ENCODE measurements around the gene ERCC1.

Gene ERCC1

GRCh38 chr19:45395821-45396617, 27.7 kb downstream of the ERCC1 start:
- FAIRE-seq: no peak
- DNase-seq (ENCODE audit: insufficient read length, low spot score): no peak

GRCh38 chr19:45391871-45392665, 31.6 kb downstream of the ERCC1 start:
- TF ChIP-seq PAX5 (IDR thresholded peaks at IDR 0.05; ENCODE audit: insufficient read depth, low read length, severe bottlenecking): no peak
- TF ChIP-seq SPI1 (IDR thresholded peaks at IDR 0.05; ENCODE audit: low read depth, low read length): no peak
- TF ChIP-seq POLR2AphosphoS5 (IDR thresholded peaks at IDR 0.05; ENCODE audit: low read depth, low read length): no peak
- TF ChIP-seq TAF1 (IDR thresholded peaks at IDR 0.05; ENCODE audit: low read depth, low read length): no peak
- no peak for TF ChIP-seq POU2F2 (IDR thresholded peaks at IDR 0.05; ENCODE audit: low read depth, low read length)
- TF ChIP-seq POLR2A (IDR thresholded peaks at IDR 0.05; ENCODE audit: low read depth, low read length): no peak
- FAIRE-seq: no peak
- no peak for DNase-seq (ENCODE audit: insufficient read length, low spot score)

More at GRCh38 chr19:45395821-45396617, 27.7 kb downstream of the ERCC1 start:
- TF ChIP-seq TAF1 (IDR thresholded peaks at IDR 0.05; ENCODE audit: low read depth, low read length) (no peak), POU2F2 (IDR thresholded peaks at IDR 0.05; ENCODE audit: low read depth, low read length) (no peak), POLR2A (IDR thresholded peaks at IDR 0.05; ENCODE audit: low read depth, low read length) (no peak), PAX5 (IDR thresholded peaks at IDR 0.05; ENCODE audit: insufficient read depth, low read length, severe bottlenecking) (no peak), POLR2AphosphoS5 (IDR thresholded peaks at IDR 0.05; ENCODE audit: low read depth, low read length) (no peak), SPI1 (IDR thresholded peaks at IDR 0.05; ENCODE audit: low read depth, low read length) (no peak)

GRCh38 chr19:45391346-45391745, 32.4 kb downstream of the ERCC1 start:
- no peak for FAIRE-seq
- no peak for DNase-seq (ENCODE audit: insufficient read length, low spot score)
- no peak for TF ChIP-seq POLR2A (IDR thresholded peaks at IDR 0.05; ENCODE audit: low read depth, low read length)
- no peak for TF ChIP-seq POLR2AphosphoS5 (IDR thresholded peaks at IDR 0.05; ENCODE audit: low read depth, low read length)
- no peak for TF ChIP-seq PAX5 (IDR thresholded peaks at IDR 0.05; ENCODE audit: insufficient read depth, low read length, severe bottlenecking)
- no peak for TF ChIP-seq POU2F2 (IDR thresholded peaks at IDR 0.05; ENCODE audit: low read depth, low read length)
- TF ChIP-seq SPI1 (IDR thresholded peaks at IDR 0.05; ENCODE audit: low read depth, low read length): 0 out of 2 replicates have a peak, but pooled peaks have one; percentile 12
- no peak for TF ChIP-seq TAF1 (IDR thresholded peaks at IDR 0.05; ENCODE audit: low read depth, low read length)

GRCh38 chr19:45385392-45386221, 38.1 kb downstream of the ERCC1 start:
- no peak for FAIRE-seq
- DNase-seq (ENCODE audit: insufficient read length, low spot score): no peak
- no peak for TF ChIP-seq SPI1 (IDR thresholded peaks at IDR 0.05; ENCODE audit: low read depth, low read length)
- no peak for TF ChIP-seq TAF1 (IDR thresholded peaks at IDR 0.05; ENCODE audit: low read depth, low read length)
- no peak for TF ChIP-seq POU2F2 (IDR thresholded peaks at IDR 0.05; ENCODE audit: low read depth, low read length)
- TF ChIP-seq POLR2A (IDR thresholded peaks at IDR 0.05; ENCODE audit: low read depth, low read length): no peak
- TF ChIP-seq PAX5 (IDR thresholded peaks at IDR 0.05; ENCODE audit: insufficient read depth, low read length, severe bottlenecking): no peak
- TF ChIP-seq POLR2AphosphoS5 (IDR thresholded peaks at IDR 0.05; ENCODE audit: low read depth, low read length): no peak

GRCh38 chr19:45382426-45382825, 41.3 kb downstream of the ERCC1 start:
- TF ChIP-seq PAX5 (IDR thresholded peaks at IDR 0.05; ENCODE audit: insufficient read depth, low read length, severe bottlenecking) (no peak), TAF1 (IDR thresholded peaks at IDR 0.05; ENCODE audit: low read depth, low read length) (no peak), POLR2AphosphoS5 (IDR thresholded peaks at IDR 0.05; ENCODE audit: low read depth, low read length) (no peak), POU2F2 (IDR thresholded peaks at IDR 0.05; ENCODE audit: low read depth, low read length) (no peak)
- FAIRE-seq: no peak
- DNase-seq (ENCODE audit: insufficient read length, low spot score): no peak

- TF ChIP-seq PAX5 (IDR thresholded peaks at IDR 0.05; ENCODE audit: insufficient read depth, low read length, severe bottlenecking) (no peak), POLR2A (IDR thresholded peaks at IDR 0.05; ENCODE audit: low read depth, low read length) (no peak), SPI1 (IDR thresholded peaks at IDR 0.05; ENCODE audit: low read depth, low read length) (no peak), POU2F2 (IDR thresholded peaks at IDR 0.05; ENCODE audit: low read depth, low read length) (no peak), POLR2AphosphoS5 (IDR thresholded peaks at IDR 0.05; ENCODE audit: low read depth, low read length) (no peak), TAF1 (IDR thresholded peaks at IDR 0.05; ENCODE audit: low read depth, low read length) (no peak)
- FAIRE-seq: no peak
- DNase-seq (ENCODE audit: insufficient read length, low spot score): no peak
Observed at GRCh38 chr19:45380107-45380506, 43.6 kb downstream of the ERCC1 start.

GRCh38 chr19:45376045-45376724, 47.5 kb downstream of the ERCC1 start:
- DNase-seq (ENCODE audit: insufficient read length, low spot score): no peak
- no peak for TF ChIP-seq POU2F2 (IDR thresholded peaks at IDR 0.05; ENCODE audit: low read depth, low read length)
- no peak for TF ChIP-seq SPI1 (IDR thresholded peaks at IDR 0.05; ENCODE audit: low read depth, low read length)
- TF ChIP-seq TAF1 (IDR thresholded peaks at IDR 0.05; ENCODE audit: low read depth, low read length): no peak
- TF ChIP-seq POLR2A (IDR thresholded peaks at IDR 0.05; ENCODE audit: low read depth, low read length): no peak
- no peak for TF ChIP-seq PAX5 (IDR thresholded peaks at IDR 0.05; ENCODE audit: insufficient read depth, low read length, severe bottlenecking)
- TF ChIP-seq POLR2AphosphoS5 (IDR thresholded peaks at IDR 0.05; ENCODE audit: low read depth, low read length): no peak
- no peak for FAIRE-seq
